ENCODE data around the gene SCAPER. TPM values are rescaled to one million over a fixed set of nuclear protein-coding genes. Genes with fewer than 3 reads are reported as not detected.

SCAPER gene
- total and polyA plus RNA-seq, 4 donors = 3.3 to 18.0 (median 9.9) TPM

DNA sequence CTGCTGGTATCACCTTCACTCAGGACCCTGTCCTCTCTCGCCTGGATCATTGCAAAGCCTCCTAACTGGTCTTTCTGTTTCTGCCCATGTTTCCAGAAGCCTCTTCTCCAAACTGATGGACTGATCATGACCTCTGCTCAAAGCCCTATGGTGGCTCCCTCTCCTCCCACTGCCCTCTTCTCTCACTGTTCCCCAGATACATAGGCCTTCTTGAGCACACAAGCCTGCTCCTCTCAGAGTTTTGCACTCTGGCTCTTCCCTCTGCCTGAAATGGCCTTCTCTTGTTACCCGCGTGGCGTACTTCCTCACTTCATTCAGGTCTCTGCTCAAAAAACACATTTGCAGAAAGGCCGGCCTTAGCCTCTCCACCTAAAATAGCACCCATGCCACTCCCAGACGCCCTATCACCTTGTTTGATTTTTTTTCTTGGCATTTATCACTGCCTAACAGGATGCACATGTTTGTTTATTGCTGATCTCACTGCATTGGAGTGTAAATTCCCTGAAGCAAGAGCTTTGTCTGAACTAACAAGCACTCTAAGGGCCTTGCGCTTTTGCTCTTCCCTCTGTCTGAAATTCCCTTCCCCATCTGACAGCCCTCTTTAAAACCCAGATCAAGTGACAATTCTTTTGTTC lies 592.5 kb downstream of the SCAPER start:
- peak; percentile 83 to 92 for TF ChIP-seq RXRA (IDR thresholded peaks at IDR 0.05)
- TF ChIP-seq HNF4A (conservative IDR thresholded peaks at IDR 0.05) = peak; percentile 41 to 74
- peak; percentile 16 to 23 for TF ChIP-seq RAD21 (IDR thresholded peaks at IDR 0.05)
- no peak for TF ChIP-seq EGR1 (IDR thresholded peaks at IDR 0.05; ENCODE audit: low read depth in 2 of 2)
- peak; percentile 87 for TF ChIP-seq SP1 (IDR thresholded peaks at IDR 0.05)
- TF ChIP-seq, protein P1, sequence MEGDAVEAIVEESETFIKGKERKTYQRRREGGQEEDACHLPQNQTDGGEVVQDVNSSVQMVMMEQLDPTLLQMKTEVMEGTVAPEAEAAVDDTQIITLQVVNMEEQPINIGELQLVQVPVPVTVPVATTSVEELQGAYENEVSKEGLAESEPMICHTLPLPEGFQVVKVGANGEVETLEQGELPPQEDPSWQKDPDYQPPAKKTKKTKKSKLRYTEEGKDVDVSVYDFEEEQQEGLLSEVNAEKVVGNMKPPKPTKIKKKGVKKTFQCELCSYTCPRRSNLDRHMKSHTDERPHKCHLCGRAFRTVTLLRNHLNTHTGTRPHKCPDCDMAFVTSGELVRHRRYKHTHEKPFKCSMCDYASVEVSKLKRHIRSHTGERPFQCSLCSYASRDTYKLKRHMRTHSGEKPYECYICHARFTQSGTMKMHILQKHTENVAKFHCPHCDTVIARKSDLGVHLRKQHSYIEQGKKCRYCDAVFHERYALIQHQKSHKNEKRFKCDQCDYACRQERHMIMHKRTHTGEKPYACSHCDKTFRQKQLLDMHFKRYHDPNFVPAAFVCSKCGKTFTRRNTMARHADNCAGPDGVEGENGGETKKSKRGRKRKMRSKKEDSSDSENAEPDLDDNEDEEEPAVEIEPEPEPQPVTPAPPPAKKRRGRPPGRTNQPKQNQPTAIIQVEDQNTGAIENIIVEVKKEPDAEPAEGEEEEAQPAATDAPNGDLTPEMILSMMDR (IDR thresholded peaks at IDR 0.05; ENCODE audit: low read depth, low read length, missing input control) = no peak
- peak; percentile 73 for TF ChIP-seq FOXA1 (IDR thresholded peaks at IDR 0.05)
- TF ChIP-seq TAF1 (conservative IDR thresholded peaks at IDR 0.05) = no peak
- TF ChIP-seq, protein P2, sequence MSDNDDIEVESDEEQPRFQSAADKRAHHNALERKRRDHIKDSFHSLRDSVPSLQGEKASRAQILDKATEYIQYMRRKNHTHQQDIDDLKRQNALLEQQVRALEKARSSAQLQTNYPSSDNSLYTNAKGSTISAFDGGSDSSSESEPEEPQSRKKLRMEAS (IDR thresholded peaks at IDR 0.05) = no peak
- TF ChIP-seq HNF4G (IDR thresholded peaks at IDR 0.05) = peak; percentile 16
- no peak for TF ChIP-seq NR2F2 (IDR thresholded peaks at IDR 0.05)
- peak; percentile 96 to 97 for TF ChIP-seq JUND (IDR thresholded peaks at IDR 0.05)
- TF ChIP-seq, protein P3, sequence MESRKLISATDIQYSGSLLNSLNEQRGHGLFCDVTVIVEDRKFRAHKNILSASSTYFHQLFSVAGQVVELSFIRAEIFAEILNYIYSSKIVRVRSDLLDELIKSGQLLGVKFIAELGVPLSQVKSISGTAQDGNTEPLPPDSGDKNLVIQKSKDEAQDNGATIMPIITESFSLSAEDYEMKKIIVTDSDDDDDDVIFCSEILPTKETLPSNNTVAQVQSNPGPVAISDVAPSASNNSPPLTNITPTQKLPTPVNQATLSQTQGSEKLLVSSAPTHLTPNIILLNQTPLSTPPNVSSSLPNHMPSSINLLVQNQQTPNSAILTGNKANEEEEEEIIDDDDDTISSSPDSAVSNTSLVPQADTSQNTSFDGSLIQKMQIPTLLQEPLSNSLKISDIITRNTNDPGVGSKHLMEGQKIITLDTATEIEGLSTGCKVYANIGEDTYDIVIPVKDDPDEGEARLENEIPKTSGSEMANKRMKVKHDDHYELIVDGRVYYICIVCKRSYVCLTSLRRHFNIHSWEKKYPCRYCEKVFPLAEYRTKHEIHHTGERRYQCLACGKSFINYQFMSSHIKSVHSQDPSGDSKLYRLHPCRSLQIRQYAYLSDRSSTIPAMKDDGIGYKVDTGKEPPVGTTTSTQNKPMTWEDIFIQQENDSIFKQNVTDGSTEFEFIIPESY (IDR thresholded peaks at IDR 0.05) = peak; percentile 91
- peak; percentile 89 for TF ChIP-seq YY1 (IDR thresholded peaks at IDR 0.05)
- TF ChIP-seq, protein P4, sequence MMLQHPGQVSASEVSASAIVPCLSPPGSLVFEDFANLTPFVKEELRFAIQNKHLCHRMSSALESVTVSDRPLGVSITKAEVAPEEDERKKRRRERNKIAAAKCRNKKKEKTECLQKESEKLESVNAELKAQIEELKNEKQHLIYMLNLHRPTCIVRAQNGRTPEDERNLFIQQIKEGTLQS (IDR thresholded peaks at IDR 0.05) = peak; percentile 96
- TF ChIP-seq GABPA (IDR thresholded peaks at IDR 0.05 in 1 of 2, conservative IDR thresholded peaks at IDR 0.05 in 1 of 2) = peak in 1 of 2 donors; percentile 44
- TF ChIP-seq, protein P5, sequence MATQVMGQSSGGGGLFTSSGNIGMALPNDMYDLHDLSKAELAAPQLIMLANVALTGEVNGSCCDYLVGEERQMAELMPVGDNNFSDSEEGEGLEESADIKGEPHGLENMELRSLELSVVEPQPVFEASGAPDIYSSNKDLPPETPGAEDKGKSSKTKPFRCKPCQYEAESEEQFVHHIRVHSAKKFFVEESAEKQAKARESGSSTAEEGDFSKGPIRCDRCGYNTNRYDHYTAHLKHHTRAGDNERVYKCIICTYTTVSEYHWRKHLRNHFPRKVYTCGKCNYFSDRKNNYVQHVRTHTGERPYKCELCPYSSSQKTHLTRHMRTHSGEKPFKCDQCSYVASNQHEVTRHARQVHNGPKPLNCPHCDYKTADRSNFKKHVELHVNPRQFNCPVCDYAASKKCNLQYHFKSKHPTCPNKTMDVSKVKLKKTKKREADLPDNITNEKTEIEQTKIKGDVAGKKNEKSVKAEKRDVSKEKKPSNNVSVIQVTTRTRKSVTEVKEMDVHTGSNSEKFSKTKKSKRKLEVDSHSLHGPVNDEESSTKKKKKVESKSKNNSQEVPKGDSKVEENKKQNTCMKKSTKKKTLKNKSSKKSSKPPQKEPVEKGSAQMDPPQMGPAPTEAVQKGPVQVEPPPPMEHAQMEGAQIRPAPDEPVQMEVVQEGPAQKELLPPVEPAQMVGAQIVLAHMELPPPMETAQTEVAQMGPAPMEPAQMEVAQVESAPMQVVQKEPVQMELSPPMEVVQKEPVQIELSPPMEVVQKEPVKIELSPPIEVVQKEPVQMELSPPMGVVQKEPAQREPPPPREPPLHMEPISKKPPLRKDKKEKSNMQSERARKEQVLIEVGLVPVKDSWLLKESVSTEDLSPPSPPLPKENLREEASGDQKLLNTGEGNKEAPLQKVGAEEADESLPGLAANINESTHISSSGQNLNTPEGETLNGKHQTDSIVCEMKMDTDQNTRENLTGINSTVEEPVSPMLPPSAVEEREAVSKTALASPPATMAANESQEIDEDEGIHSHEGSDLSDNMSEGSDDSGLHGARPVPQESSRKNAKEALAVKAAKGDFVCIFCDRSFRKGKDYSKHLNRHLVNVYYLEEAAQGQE (IDR thresholded peaks at IDR 0.05) = peak; percentile 40
- TF ChIP-seq FOXA2 (IDR thresholded peaks at IDR 0.05) = peak; percentile 81
- 43% methylated on average over 7 of the region's 7 CpGs for WGBS
- H3K4me3 ChIP-seq (ENCODE audit: low read depth in 1 of 3, low read length in 3 of 3) = no peak overlapping the region
- H3K4me1 ChIP-seq (ENCODE audit: control insufficient read depth in 4 of 4, insufficient read depth in 4 of 4, low read length in 3 of 4) = peaks cover 12 to 37% (median 24%) of the 10 kb centered on the region in 4 donors
- no peaks in the 10 kb centered on the region for H3K9me3 ChIP-seq (ENCODE audit: control insufficient read depth in 4 of 4, low read length in 3 of 4)
- no peaks in the 10 kb centered on the region for H3K27me3 ChIP-seq (ENCODE audit: control insufficient read depth in 4 of 4, insufficient read depth in 4 of 4, low read length in 3 of 4)
- DNase-seq (ENCODE audit: low spot score) = no peak
- peaks cover 0 to 3% (median 0%) of the 10 kb centered on the region in 4 donors for H3K36me3 ChIP-seq (ENCODE audit: control insufficient read depth in 4 of 4, insufficient read depth in 3 of 4, low read depth in 1 of 4, low read length in 3 of 4)
- H3K9ac ChIP-seq (ENCODE audit: low read depth in 1 of 2, low read length in 2 of 2) = peak overlapping the region in 1 of 2 donors; percentile 44
- H3K27ac ChIP-seq (ENCODE audit: low read depth in 1 of 2, low read length in 2 of 2) = peak overlapping the region; percentile 89 to 96
